H1 (cell line): ENCODE measurements around the gene BBS9. TPM values are rescaled to one million over a fixed set of nuclear protein-coding genes. Genes with fewer than 3 reads are reported as not detected.

Source experiments
- CTCF ChIA-PET: fragments of 300-600 bp; sonication (Branson Sonifier 250); formaldehyde crosslinking; loops from one replicate; lab custom pipeline; 2021; ENCODE audit not compliant: partially characterized antibody; lab: Charles Lee
- POLR2A ChIA-PET: fragments of 300-600 bp; sonication (Branson Sonifier 250); formaldehyde crosslinking; loops from one replicate; lab custom pipeline; 2021; ENCODE audit warnings: inconsistent platforms; ENCODE audit not compliant: partially characterized antibody; lab: Charles Lee
- DNase-seq, 2 experiments: peaks; one replicate each; pipeline versions ENCODE4 v3.0.0 to v3.0.0-alpha.2; 2010 to 2022; ENCODE audit warnings: low spot score in 2 of 2, low read depth in 1 of 2, mixed read lengths in 1 of 2
- FAIRE-seq: peaks from 2 replicates; lab custom pipeline; 2011; peaks lifted over from hg19 to GRCh38; lab: Jason Lieb, UNC
- H2AFZ ChIP-seq: 2 replicates; pipeline ENCODE4 v1.8.1; 2012; ENCODE audit warnings: low read length, inconsistent platforms
- H2AK5ac ChIP-seq: 2 replicates; pipeline ENCODE4 v1.6.1; 2013; ENCODE audit warnings: low read depth, low read length
- H2BK120ac ChIP-seq: replicated peaks from 2 replicates; pipeline ENCODE3; 2013; ENCODE audit warnings: low read depth, low read length, inconsistent platforms
- H2BK12ac ChIP-seq: 2 replicates; pipeline ENCODE4 v1.6.1; 2013; ENCODE audit warnings: low read depth, low read length
- H2BK15ac ChIP-seq: 2 replicates; pipeline ENCODE4 v1.6.1; 2013; ENCODE audit warnings: low read length
- H2BK20ac ChIP-seq: 2 replicates; pipeline ENCODE4 v1.6.1; 2013; ENCODE audit warnings: low read length
- H2BK5ac ChIP-seq: 2 replicates; pipeline ENCODE4 v1.6.1; 2013; ENCODE audit warnings: low read depth, low read length
- H3K14ac ChIP-seq: 2 replicates; pipeline ENCODE4 v1.6.1; 2013; ENCODE audit warnings: inconsistent platforms; ENCODE audit not compliant: insufficient read length
- H3K18ac ChIP-seq: 2 replicates; pipeline ENCODE4 v1.6.1; 2013; ENCODE audit warnings: low read length; ENCODE audit errors: extremely low read depth
- H3K23ac ChIP-seq: 2 replicates; pipeline ENCODE4 v1.6.1; 2013; ENCODE audit warnings: inconsistent platforms; ENCODE audit not compliant: insufficient read length
- H3K23me2 ChIP-seq: 2 replicates; pipeline ENCODE4 v1.6.1; 2013; ENCODE audit warnings: low read depth, low read length
- H3K27ac ChIP-seq: 2 replicates; pipeline ENCODE4 v1.6.1; 2011; ENCODE audit warnings: low read depth, low read length, inconsistent platforms
- H3K27me3 ChIP-seq, 4 experiments: replicated peaks in 1 of 4; 1 replicate in 1 of 4; 2 replicates in 3 of 4; pipeline versions ENCODE4 v1.6.1 to v1.8.1; 2011 to 2013; ENCODE audit warnings: low read length in 3 of 4, mild to moderate bottlenecking in 3 of 4, inconsistent platforms in 2 of 4, mixed read lengths in 2 of 4, moderate library complexity in 1 of 4; ENCODE audit not compliant: control insufficient read depth in 3 of 4, insufficient read depth in 3 of 4; ENCODE audit errors: extremely low read depth in 1 of 4
- H3K36me3 ChIP-seq, 4 experiments: 2 replicates each; pipeline versions ENCODE4 v1.6.1 to v1.8.1; 2011 to 2013; ENCODE audit warnings: mild to moderate bottlenecking in 4 of 4, low read length in 3 of 4, moderate library complexity in 2 of 4, control low read depth in 1 of 4, inconsistent platforms in 1 of 4; ENCODE audit not compliant: insufficient read depth in 4 of 4, control insufficient read depth in 2 of 4
- H3K4ac ChIP-seq: replicated peaks from 2 replicates; pipeline ENCODE3; 2013; ENCODE audit warnings: low read length, low read depth, mixed read lengths, inconsistent platforms; ENCODE audit not compliant: insufficient read length
- H3K4me1 ChIP-seq, 4 experiments: replicated peaks in 1 of 4; 1 replicate in 1 of 4; 2 replicates in 3 of 4; pipeline versions ENCODE4 v1.6.1 to v1.8.1; 2011 to 2013; ENCODE audit warnings: low read length in 3 of 4, inconsistent platforms in 2 of 4, mixed read lengths in 1 of 4; ENCODE audit not compliant: insufficient read depth in 4 of 4, control insufficient read depth in 3 of 4
- H3K4me2 ChIP-seq, 2 experiments: 2 replicates each; pipeline versions ENCODE4 v1.6.1 to v1.8.1; 2011 to 2013; ENCODE audit warnings: low read depth in 2 of 2, low read length in 2 of 2, control low read depth in 1 of 2, inconsistent platforms in 1 of 2, mild to moderate bottlenecking in 1 of 2; ENCODE audit not compliant: insufficient read depth in 1 of 2
- H3K4me3 ChIP-seq, 4 experiments: fragments of 200-600, 300-600 bp in 1 of 4; sonication (generic), shearing (Covaris generic), sonication (Bioruptor Twin) in 1 of 4; 2 replicates each; pipeline versions ENCODE4 v1.5.1 to v1.8.1; 2011 to 2016; ENCODE audit warnings: low read length in 4 of 4, low read depth in 3 of 4, control low read depth in 2 of 4, inconsistent platforms in 2 of 4, mild to moderate bottlenecking in 2 of 4, mixed read lengths in 1 of 4, moderate library complexity in 1 of 4; ENCODE audit not compliant: insufficient read depth in 2 of 4; ENCODE audit errors: extremely low read depth in 1 of 4
- H3K56ac ChIP-seq: replicated peaks from 2 replicates; pipeline ENCODE3; 2013; ENCODE audit warnings: low read depth, mild to moderate bottlenecking, mixed read lengths, low read length, inconsistent platforms; ENCODE audit not compliant: insufficient read length
- H3K79me1 ChIP-seq: 2 replicates; pipeline ENCODE4 v1.6.1; 2013; ENCODE audit warnings: low read depth, low read length, control low read depth
- H3K79me2 ChIP-seq, 2 experiments: 2 replicates each; pipeline versions ENCODE4 v1.6.1 to v1.8.1; 2012 to 2013; ENCODE audit warnings: low read length in 2 of 2, mild to moderate bottlenecking in 2 of 2, inconsistent platforms in 1 of 2; ENCODE audit not compliant: insufficient read depth in 2 of 2, control insufficient read depth in 1 of 2
- H3K9ac ChIP-seq, 4 experiments: replicated peaks in 1 of 4; 1 replicate in 1 of 4; 2 replicates in 3 of 4; pipeline versions ENCODE4 v1.6.1 to v1.8.1; 2011 to 2013; ENCODE audit warnings: low read depth in 3 of 4, low read length in 3 of 4, control low read depth in 2 of 4, mild to moderate bottlenecking in 2 of 4, moderate library complexity in 2 of 4, inconsistent platforms in 1 of 4; ENCODE audit errors: extremely low read depth in 1 of 4
- H3K9me3 ChIP-seq, 2 experiments: 2 replicates each; pipeline versions ENCODE4 v1.6.1 to v1.8.1; 2012 to 2013; ENCODE audit warnings: mild to moderate bottlenecking in 2 of 2, moderate library complexity in 2 of 2, control low read depth in 1 of 2, inconsistent platforms in 1 of 2, low read depth in 1 of 2, low read length in 1 of 2, mixed read lengths in 1 of 2; ENCODE audit not compliant: insufficient read depth in 2 of 2
- H4K20me1 ChIP-seq, 2 experiments: replicated peaks in 1 of 2; 2 replicates each; pipeline versions ENCODE3 to v1.8.1; 2011 to 2013; ENCODE audit warnings: inconsistent platforms in 2 of 2, low read length in 2 of 2, mild to moderate bottlenecking in 1 of 2; ENCODE audit not compliant: insufficient read depth in 2 of 2, control insufficient read depth in 1 of 2
- H4K5ac ChIP-seq: 2 replicates; pipeline ENCODE4 v1.6.1; 2013; ENCODE audit warnings: low read length, low read depth, mixed read lengths, inconsistent platforms; ENCODE audit not compliant: insufficient read length
- H4K8ac ChIP-seq: 2 replicates; pipeline ENCODE4 v1.8.0; 2013; ENCODE audit warnings: mild to moderate bottlenecking, moderate library complexity, low read length, inconsistent platforms; ENCODE audit not compliant: insufficient read depth; ENCODE audit errors: extremely low read depth
- H4K91ac ChIP-seq: replicated peaks from 2 replicates; pipeline ENCODE3; 2013; ENCODE audit warnings: low read length, mixed read lengths, inconsistent platforms; ENCODE audit not compliant: insufficient read length
- CREB1 ChIP-seq: IDR thresholded peaks from 2 replicates; pipeline ENCODE4 v1.6.1; 2012; ENCODE audit warnings: inconsistent platforms
- FOSL1 ChIP-seq: IDR thresholded peaks from 2 replicates; pipeline ENCODE4 v1.6.1; 2011; ENCODE audit warnings: mild to moderate bottlenecking, low read depth, low read length, moderate library complexity; ENCODE audit not compliant: insufficient read depth
- GTF2F1 ChIP-seq: IDR thresholded peaks from 2 replicates; pipeline ENCODE4 v1.6.1; 2012; ENCODE audit warnings: low read depth, low read length, improper control_type of control experiment, borderline replicate concordance
- MAFK ChIP-seq: IDR thresholded peaks from 2 replicates; pipeline ENCODE4 v1.6.1; 2012; ENCODE audit warnings: low read depth, mild to moderate bottlenecking, improper control_type of control experiment, low read length
- POLR2AphosphoS5 ChIP-seq: IDR thresholded peaks from 2 replicates; pipeline ENCODE4 v1.6.1; 2011; ENCODE audit warnings: low read depth, low read length
- POU5F1 ChIP-seq: IDR thresholded peaks from 2 replicates; pipeline ENCODE4 v1.6.1; 2011; ENCODE audit warnings: low read depth, mild to moderate bottlenecking, low read length, moderate library complexity
- RBBP5 ChIP-seq: IDR thresholded peaks from 2 replicates; pipeline ENCODE4 v1.7.1; 2012; ENCODE audit warnings: low read depth, mild to moderate bottlenecking, inconsistent platforms, low read length, moderate library complexity, borderline replicate concordance
- WGBS, 2 experiments: shearing (Covaris generic) in 1 of 2; methylation state at CpG; one replicate each; pipeline versions ENCODE4 v1.1.6 to v1.1.7; 2013 to 2015; ENCODE audit warnings: low lambda C conversion rate in 2 of 2, mixed read lengths in 2 of 2, inconsistent platforms in 1 of 2, low coverage in 1 of 2, missing lambda C conversion rate in 1 of 2; ENCODE audit not compliant: insufficient replicate concordance in 2 of 2, insufficient coverage in 1 of 2, insufficient read length in 1 of 2; ENCODE audit errors: extremely low coverage in 1 of 2, missing lambda C conversion rate in 1 of 2; 5-methylcytosine and 5-hydroxymethylcytosine counted together
- polyA plus RNA-seq, 7 experiments: library from polyadenylated mRNA; depleted of rRNA in 3 of 7; stranded (reverse) in 5 of 7; unstranded in 2 of 7; fragments of >200 nt in 5 of 7; fragments of 200-250 nt in 2 of 7; gene quantifications; 1 replicate in 5 of 7; 2 replicates in 1 of 7; 4 replicates in 1 of 7; pipeline versions ENCODE4 v1.2.1 to v1.2.3, GENCODE V29; 2011 to 2013; ENCODE audit warnings: missing spikeins in 2 of 7, mixed read lengths in 2 of 7
- total RNA-seq: library from RNA; stranded (reverse); fragmentation: NEBNext Ultra II Directional; extraction: Animal tissue kit (Norgen Biotek cat#: 25700); gene quantifications from 2 replicates; pipeline ENCODE4 v1.2.1, GENCODE V29; 2021
- TF ChIP-seq, protein P1 (sequence below): IDR thresholded peaks from 2 replicates; pipeline ENCODE4 v1.6.1; 2012; ENCODE audit warnings: low read length, inconsistent platforms

The BBS9 gene
- total and polyA plus RNA-seq, 2 of the 8 experiments (the other 6 are each of a cell fraction or from before 2014, with no cell fraction given) = 22.3 to 37.0 TPM

DNA sequence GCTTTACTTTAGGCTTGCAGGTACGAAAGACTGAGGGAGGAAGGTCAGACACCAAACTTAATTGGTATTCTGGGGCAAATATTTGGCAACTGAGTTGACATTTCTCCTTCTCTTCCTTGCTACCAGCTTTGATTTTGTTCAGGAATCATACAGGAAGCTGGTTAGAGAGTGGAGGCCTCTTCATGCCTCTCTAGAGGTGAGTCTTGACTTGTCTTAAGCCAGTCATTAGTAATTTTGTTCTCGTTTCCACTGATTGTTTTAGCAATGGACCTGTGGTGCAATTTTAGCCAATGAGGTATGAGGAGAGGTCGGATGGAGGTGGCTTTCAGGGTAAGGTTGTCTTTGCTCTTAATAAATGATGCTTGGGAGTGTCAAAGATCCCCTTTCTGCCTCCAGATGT, 17.8 kb upstream of the BBS9 start:
- Histone ChIP-seq H3K27me3 (peaks cover 0 to 3% (median 0%) of the 10 kb centered on the region in 4 experiments; a peak in 1 of 7 replicates), H3K23ac (no peak overlapping the region), H2BK20ac (no peak overlapping the region), H3K9me3 (no peaks in the 10 kb centered on the region), H3K18ac (no peak overlapping the region), H3K36me3 (no peaks in the 10 kb centered on the region), H2BK12ac (no peak overlapping the region), H2BK5ac (no peak overlapping the region), H3K27ac (no peak overlapping the region), H2AFZ (no peak overlapping the region), H3K79me2 (peaks cover 0 to 16% of the 10 kb centered on the region in 2 experiments; a peak in 2 of 4 replicates), H3K9ac (no peak overlapping the region), H3K79me1 (no peaks in the 10 kb centered on the region; the same call in 1 of the 2 replicates), H4K91ac (no peak overlapping the region), H4K8ac (no peak overlapping the region), H2BK15ac (no peak overlapping the region), H4K20me1 (peaks cover 0 to 5% of the 10 kb centered on the region in 2 experiments), H3K23me2 (0 out of 2 replicates have a peak, but pooled peaks cover 2% of the 10 kb centered on the region), H3K14ac (no peak overlapping the region), H3K4me2 (no peak overlapping the region), H3K4me1 (peaks cover 0 to 5% (median 1%) of the 10 kb centered on the region in 4 experiments; a peak in 2 of 7 replicates), H4K5ac (no peak overlapping the region), H3K4ac (no peak overlapping the region), H3K4me3 (no peak overlapping the region), H2AK5ac (no peak overlapping the region), H2BK120ac (no peak overlapping the region), H3K56ac (no peak overlapping the region)
- WGBS, 2 experiments = 73% methylated on average over 3 of the region's 3 CpGs; no CpG with 5 or more reads in 1 of the 2 experiments
- TF ChIP-seq POU5F1 (no peak), MAFK (no peak), POLR2AphosphoS5 (no peak), CREB1 (no peak), FOSL1 (no peak), RBBP5 (no peak), GTF2F1 (no peak)
- TF ChIP-seq, protein P1, sequence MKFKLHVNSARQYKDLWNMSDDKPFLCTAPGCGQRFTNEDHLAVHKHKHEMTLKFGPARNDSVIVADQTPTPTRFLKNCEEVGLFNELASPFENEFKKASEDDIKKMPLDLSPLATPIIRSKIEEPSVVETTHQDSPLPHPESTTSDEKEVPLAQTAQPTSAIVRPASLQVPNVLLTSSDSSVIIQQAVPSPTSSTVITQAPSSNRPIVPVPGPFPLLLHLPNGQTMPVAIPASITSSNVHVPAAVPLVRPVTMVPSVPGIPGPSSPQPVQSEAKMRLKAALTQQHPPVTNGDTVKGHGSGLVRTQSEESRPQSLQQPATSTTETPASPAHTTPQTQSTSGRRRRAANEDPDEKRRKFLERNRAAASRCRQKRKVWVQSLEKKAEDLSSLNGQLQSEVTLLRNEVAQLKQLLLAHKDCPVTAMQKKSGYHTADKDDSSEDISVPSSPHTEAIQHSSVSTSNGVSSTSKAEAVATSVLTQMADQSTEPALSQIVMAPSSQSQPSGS = no peak
- FAIRE-seq (no peak), DNase-seq (no peak)
- ChIA-PET POLR2A (no interaction called here), CTCF (no interaction called here)
